T-helper 17 cell (primary cell): Measurements from ENCODE around the gene CCDC150. TPM values are rescaled to one million over a fixed set of nuclear protein-coding genes. Genes with fewer than 3 reads are reported as not detected.

Source experiments
- total RNA-seq, 4 donors: library from RNA in 2 of 4; stranded (reverse) in 2 of 4; gene quantifications; one replicate each; pipeline ENCODE4 v1.2.3 and lab custom pipeline; 2022 to 2026

CCDC150 gene
- total RNA-seq, 2 donors from 2014 or later: 0.47 to 1.7 TPM

Other genes with a start within 250 kb of the CCDC150 start
- 1 to 10 TPM in 1 of 2 donors, under 1 TPM in 1; 0.03 to 1.7 TPM for gene HECW2, start 46.2 kb upstream of the CCDC150 start, total RNA-seq
- 10 to 100 TPM; 30.0 to 31.7 TPM for gene GTF3C3, start 160.0 kb downstream of the CCDC150 start, total RNA-seq
- gene C2orf66, start 169.6 kb downstream of the CCDC150 start, total RNA-seq: under 1 TPM in 1 of 2 donors, not detected in 1; 0.18 TPM